Measurements from ENCODE around the gene KCNH3.

DNA sequence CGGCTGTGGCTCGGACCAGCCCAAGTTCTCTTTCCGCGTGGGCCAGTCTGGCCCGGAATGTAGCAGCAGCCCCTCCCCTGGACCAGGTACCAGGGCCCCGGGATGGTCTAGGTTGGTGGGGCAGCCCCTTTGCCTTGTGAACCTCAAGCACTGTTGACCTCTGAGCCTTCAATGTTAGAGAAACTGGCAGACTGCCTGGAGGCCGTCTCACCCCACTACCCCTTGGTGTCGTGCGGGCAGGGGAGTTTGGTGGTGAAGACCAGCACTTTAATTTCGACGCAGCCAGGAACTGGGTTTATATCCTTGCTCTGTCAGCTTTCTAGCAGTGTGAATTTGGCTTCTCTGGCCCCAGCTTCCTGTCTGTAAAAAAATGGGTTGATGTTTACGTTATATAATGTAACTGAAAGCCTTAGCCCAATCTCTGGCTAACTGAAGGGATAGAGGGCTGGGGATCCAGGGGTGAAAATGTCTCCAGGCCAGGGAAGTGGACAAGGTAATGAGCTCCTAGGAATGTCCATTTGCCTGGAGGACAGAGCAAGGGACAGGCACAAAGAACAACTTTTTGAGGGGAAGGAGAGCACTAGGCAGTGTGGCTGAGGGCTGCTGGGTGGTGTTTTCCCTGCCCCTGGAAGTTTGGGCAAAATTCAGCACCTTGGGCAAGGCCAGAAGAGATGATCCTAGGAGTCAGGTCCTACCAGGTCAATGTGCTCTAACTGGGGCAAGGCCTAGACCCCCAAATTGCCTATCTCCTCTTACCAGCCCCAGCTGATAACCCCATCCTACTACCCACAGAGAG is 17.8 kb downstream of the KCNH3 start:
- TF ChIP-seq, protein P1, sequence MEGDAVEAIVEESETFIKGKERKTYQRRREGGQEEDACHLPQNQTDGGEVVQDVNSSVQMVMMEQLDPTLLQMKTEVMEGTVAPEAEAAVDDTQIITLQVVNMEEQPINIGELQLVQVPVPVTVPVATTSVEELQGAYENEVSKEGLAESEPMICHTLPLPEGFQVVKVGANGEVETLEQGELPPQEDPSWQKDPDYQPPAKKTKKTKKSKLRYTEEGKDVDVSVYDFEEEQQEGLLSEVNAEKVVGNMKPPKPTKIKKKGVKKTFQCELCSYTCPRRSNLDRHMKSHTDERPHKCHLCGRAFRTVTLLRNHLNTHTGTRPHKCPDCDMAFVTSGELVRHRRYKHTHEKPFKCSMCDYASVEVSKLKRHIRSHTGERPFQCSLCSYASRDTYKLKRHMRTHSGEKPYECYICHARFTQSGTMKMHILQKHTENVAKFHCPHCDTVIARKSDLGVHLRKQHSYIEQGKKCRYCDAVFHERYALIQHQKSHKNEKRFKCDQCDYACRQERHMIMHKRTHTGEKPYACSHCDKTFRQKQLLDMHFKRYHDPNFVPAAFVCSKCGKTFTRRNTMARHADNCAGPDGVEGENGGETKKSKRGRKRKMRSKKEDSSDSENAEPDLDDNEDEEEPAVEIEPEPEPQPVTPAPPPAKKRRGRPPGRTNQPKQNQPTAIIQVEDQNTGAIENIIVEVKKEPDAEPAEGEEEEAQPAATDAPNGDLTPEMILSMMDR (IDR thresholded peaks at IDR 0.05), result no peak
- no peak for TF ChIP-seq POLR2A (IDR thresholded peaks at IDR 0.05)
